IMR-90 (cell line): ENCODE results near the gene ZNF610. TPM values are rescaled to one million over a fixed set of nuclear protein-coding genes. Genes with fewer than 3 reads are reported as not detected.

Experiments used
- ATAC-seq: fragments of 200-7000 bp; cut with Tn5 transposase; 2 replicates; pipeline ENCODE4 v1.9.1; 2020; ENCODE audit warnings: low read depth, mild to moderate bottlenecking, moderate library complexity
- BruUV-seq: library from RNA; stranded (reverse); fragments of 400-500 nt; replicated peaks from 2 replicates; lab custom pipeline; 2021; lab: Mats Ljungman, UMichigan
- CTCF ChIA-PET: fragments of 300-600 bp; formaldehyde crosslinking; extraction: SDS; loops from one replicate; lab custom pipeline; 2021; ENCODE audit warnings: antibody characterized with exemption; lab: Yijun Ruan, JAX
- POLR2A ChIA-PET: fragments of 300-600 bp; sonication (Branson Sonifier 250); formaldehyde crosslinking; loops from one replicate; lab custom pipeline; 2022; ENCODE audit warnings: antibody characterized with exemption; ENCODE audit not compliant: unreplicated experiment; lab: Charles Lee
- DNase-seq: peaks from one replicate; pipeline ENCODE4 v3.0.0; 2013
- H2AFZ ChIP-seq: replicated peaks from 2 replicates; pipeline ENCODE3; 2013; ENCODE audit warnings: low read length, mild to moderate bottlenecking; ENCODE audit not compliant: poor library complexity
- H2AK5ac ChIP-seq: 2 replicates; pipeline ENCODE4 v1.6.1; 2013; ENCODE audit warnings: low read depth, low read length, inconsistent platforms
- H2AK9ac ChIP-seq: replicated peaks from 2 replicates; pipeline ENCODE3; 2013; ENCODE audit warnings: mild to moderate bottlenecking, low read depth, low read length, moderate library complexity; ENCODE audit not compliant: poor library complexity
- H2BK120ac ChIP-seq: 2 replicates; pipeline ENCODE4 v1.6.1; 2013; ENCODE audit warnings: low read depth, low read length, inconsistent platforms
- H2BK15ac ChIP-seq: 3 replicates; pipeline ENCODE4 v1.6.1; 2013; ENCODE audit warnings: low read depth, low read length, inconsistent platforms
- H2BK20ac ChIP-seq: 2 replicates; pipeline ENCODE4 v1.6.1; 2013; ENCODE audit warnings: low read depth, mild to moderate bottlenecking, inconsistent platforms, low read length, moderate library complexity
- H2BK5ac ChIP-seq: 2 replicates; pipeline ENCODE4 v1.6.1; 2013; ENCODE audit warnings: mild to moderate bottlenecking, low read depth, low read length, inconsistent platforms; ENCODE audit not compliant: poor library complexity, severe bottlenecking
- H3K14ac ChIP-seq: replicated peaks from 2 replicates; pipeline ENCODE4 v1.6.1; 2013; ENCODE audit warnings: low read depth, low read length, inconsistent platforms
- H3K18ac ChIP-seq: 2 replicates; pipeline ENCODE4 v1.6.1; 2013; ENCODE audit warnings: low read depth, low read length, control low read depth
- H3K23ac ChIP-seq: 2 replicates; pipeline ENCODE4 v1.6.1; 2013; ENCODE audit warnings: low read depth, low read length, inconsistent platforms
- H3K27ac ChIP-seq: 2 replicates; pipeline ENCODE4 v1.5.1; 2013; ENCODE audit warnings: mild to moderate bottlenecking, control low read depth, low read length; ENCODE audit not compliant: insufficient read depth
- H3K27me3 ChIP-seq: 2 replicates; pipeline ENCODE4 v1.6.1; 2013; ENCODE audit warnings: low read length; ENCODE audit not compliant: control insufficient read depth, insufficient read depth
- H3K36me3 ChIP-seq: 2 replicates; pipeline ENCODE4 v1.6.1; 2013; ENCODE audit warnings: low read length, mixed read lengths; ENCODE audit not compliant: control insufficient read depth, insufficient read depth
- H3K4ac ChIP-seq: 2 replicates; pipeline ENCODE4 v1.6.1; 2013; ENCODE audit warnings: low read depth, low read length, inconsistent platforms
- H3K4me1 ChIP-seq: 2 replicates; pipeline ENCODE4 v1.6.1; 2013; ENCODE audit warnings: low read length, mixed read lengths; ENCODE audit not compliant: control insufficient read depth, insufficient read depth
- H3K4me2 ChIP-seq: 2 replicates; pipeline ENCODE4 v1.6.1; 2013; ENCODE audit warnings: low read depth, mild to moderate bottlenecking, control low read depth, low read length, moderate library complexity
- H3K4me3 ChIP-seq: 2 replicates; pipeline ENCODE4 v1.5.1; 2013; ENCODE audit warnings: low read depth, mild to moderate bottlenecking, control low read depth, low read length, moderate library complexity; ENCODE audit not compliant: insufficient read depth
- H3K56ac ChIP-seq: 2 replicates; pipeline ENCODE4 v1.6.1; 2013; ENCODE audit warnings: low read length, inconsistent platforms; ENCODE audit not compliant: insufficient read depth; ENCODE audit errors: extremely low read depth
- H3K79me1 ChIP-seq, 2 experiments: 2 replicates each; pipeline ENCODE4 v1.6.1; 2013; ENCODE audit warnings: low read length in 2 of 2, inconsistent platforms in 1 of 2, low read depth in 1 of 2
- H3K9ac ChIP-seq: 2 replicates; pipeline ENCODE4 v1.6.1; 2013; ENCODE audit warnings: low read depth, low read length, control low read depth
- H3K9me1 ChIP-seq: 2 replicates; pipeline ENCODE4 v1.6.1; 2013; ENCODE audit warnings: low read length, inconsistent platforms; ENCODE audit not compliant: insufficient read depth
- H3K9me3 ChIP-seq: 2 replicates; pipeline ENCODE4 v1.6.1; 2013; ENCODE audit warnings: low read length; ENCODE audit not compliant: control insufficient read depth, insufficient read depth
- H4K20me1 ChIP-seq: 2 replicates; pipeline ENCODE4 v1.6.1; 2013; ENCODE audit warnings: low read length, inconsistent platforms; ENCODE audit not compliant: insufficient read depth
- H4K5ac ChIP-seq: 2 replicates; pipeline ENCODE4 v1.6.1; 2013; ENCODE audit warnings: mild to moderate bottlenecking, low read depth, low read length, control low read depth
- H4K8ac ChIP-seq, 2 experiments: 2 replicates each; pipeline ENCODE4 v1.6.1; 2013; ENCODE audit warnings: low read depth in 2 of 2, low read length in 2 of 2, control low read depth in 1 of 2, inconsistent platforms in 1 of 2
- H4K91ac ChIP-seq: 2 replicates; pipeline ENCODE4 v1.6.1; 2013; ENCODE audit warnings: low read depth, low read length, inconsistent platforms; ENCODE audit not compliant: insufficient read depth
- ELK1 ChIP-seq: fragments of 150-350 bp; IDR thresholded peaks from 2 replicates; pipeline ENCODE4 v1.6.1; 2016; ENCODE audit warnings: low read depth, mild to moderate bottlenecking, low read length, moderate library complexity, borderline replicate concordance
- FOS ChIP-seq: fragments of 150-350 bp; IDR thresholded peaks from 2 replicates; pipeline ENCODE4 v1.6.1; 2016; ENCODE audit warnings: low read depth, low read length
- MAZ ChIP-seq: IDR thresholded peaks from 2 replicates; pipeline ENCODE4 v1.6.1; 2012; ENCODE audit warnings: low read depth, mild to moderate bottlenecking, low read length, improper control_type of control experiment, moderate library complexity, borderline replicate concordance
- MXI1 ChIP-seq: IDR thresholded peaks from 2 replicates; pipeline ENCODE4 v1.6.1; 2012; ENCODE audit warnings: low read depth, mild to moderate bottlenecking, low read length, moderate library complexity, borderline replicate concordance
- RFX5 ChIP-seq: IDR thresholded peaks from 2 replicates; pipeline ENCODE4 v1.8.0; 2012; ENCODE audit warnings: low read depth, mild to moderate bottlenecking, low read length, moderate library complexity
- SMC3 ChIP-seq: fragments of 150-350 bp; IDR thresholded peaks from 2 replicates; pipeline ENCODE4 v1.6.1; 2016; ENCODE audit warnings: low read depth, mild to moderate bottlenecking, antibody characterized with exemption, low read length, moderate library complexity
- WGBS, 2 experiments: methylation state at CpG; one replicate each; pipeline versions ENCODE4 v1.1.5 to v1.1.7; 2013; ENCODE audit warnings: missing lambda C conversion rate in 2 of 2; ENCODE audit not compliant: insufficient read length in 1 of 2; ENCODE audit errors: extremely low coverage in 2 of 2; 5-methylcytosine and 5-hydroxymethylcytosine counted together
- dilution Hi-C: fragments of 300-500 bp; cut with HindIII; formaldehyde crosslinking; loops from one replicate; pipeline ENCODE4 v1.14.3; 2018; ENCODE audit warnings: low sequenced_read_pairs; ENCODE audit not compliant: unreplicated experiment
- in situ Hi-C: fragments of 300-500 bp; cut with MboI; formaldehyde crosslinking; loops from 3 replicates; pipeline ENCODE4 v1.14.3; 2019; ENCODE audit warnings: low sequenced_read_pairs, inconsistent platforms, mixed read lengths
- intact Hi-C: fragments of 100-400 bp; cut with micrococcal nuclease; formaldehyde crosslinking; loops from 2 replicates; pipeline ENCODE4 v1.10.0; 2022
- polyA plus RNA-seq, 3 experiments: library from polyadenylated mRNA; depleted of rRNA; stranded (reverse); fragments of >200 nt; gene quantifications; 2 replicates each; pipeline ENCODE4 v1.2.3, GENCODE V29; 2012; ENCODE audit warnings: low replicate concordance in 1 of 3
- total RNA-seq: library from RNA; depleted of rRNA; stranded (reverse); fragments of >200 nt; gene quantifications from 2 replicates; pipeline ENCODE4 v1.2.3, GENCODE V29; 2012

Gene ZNF610
- total and polyA plus RNA-seq, 2 of the 4 experiments (the other 2 are of a cell fraction) = 1.6 to 3.6 TPM

GRCh38 chr19:52351512-52351911 is 15.5 kb downstream of the ZNF610 start:
- Histone ChIP-seq H3K9me3 (peaks cover 27% of the 10 kb centered on the region), H3K27me3 (no peaks in the 10 kb centered on the region), H4K5ac (no peak overlapping the region), H2BK5ac (no peak overlapping the region), H2BK15ac (no peak overlapping the region), H3K4me2 (no peak overlapping the region), H3K14ac (no peak overlapping the region), H3K4me1 (no peaks in the 10 kb centered on the region), H3K79me1 (no peaks in the 10 kb centered on the region), H3K36me3 (peaks cover 57% of the 10 kb centered on the region), H4K8ac (no peak overlapping the region), H2BK120ac (no peak overlapping the region), H3K4ac (no peak overlapping the region), H3K9me1 (no peaks in the 10 kb centered on the region), H3K56ac (no peak overlapping the region), H2BK20ac (no peak overlapping the region), H2AK9ac (no peak overlapping the region), H4K91ac (no peak overlapping the region), H2AK5ac (no peak overlapping the region), H3K23ac (no peak overlapping the region), H3K4me3 (no peak overlapping the region), H3K9ac (no peak overlapping the region), H2AFZ (no peak overlapping the region), H3K18ac (no peak overlapping the region), H3K27ac (no peak overlapping the region), H4K20me1 (no peaks in the 10 kb centered on the region)
- no TSS peak for BruUV-seq
- POLR2A ChIA-PET = no interaction called here
- 80% methylated on average over 1 of the region's 9 CpGs; no CpG with 5 or more reads in 1 of the 2 experiments for WGBS, 2 experiments
- intact Hi-C loops (no loop called here), in situ Hi-C loops (no loop called here), dilution Hi-C loops (no loop called here)
- ATAC-seq (no peak), DNase-seq (no peak)
- TF ChIP-seq ELK1 (no peak), SMC3 (no peak), RFX5 (no peak), MAZ (no peak), FOS (no peak), MXI1 (no peak)
- CTCF ChIA-PET = no interaction called here
